GM12874 (cell line): ENCODE measurements around the gene PNPT1.
A peak's percentile ranks its signal among the peaks of the same experiment; 100 is the strongest.

Experiments
- TF ChIP-seq, protein P1 (sequence below): IDR thresholded peaks from 2 replicates; pipeline ENCODE4 v1.5.1; 2011; ENCODE audit warnings: low read depth, mild to moderate bottlenecking, control low read depth, low read length, moderate library complexity; ENCODE audit not compliant: insufficient read depth

The PNPT1 gene

DNA sequence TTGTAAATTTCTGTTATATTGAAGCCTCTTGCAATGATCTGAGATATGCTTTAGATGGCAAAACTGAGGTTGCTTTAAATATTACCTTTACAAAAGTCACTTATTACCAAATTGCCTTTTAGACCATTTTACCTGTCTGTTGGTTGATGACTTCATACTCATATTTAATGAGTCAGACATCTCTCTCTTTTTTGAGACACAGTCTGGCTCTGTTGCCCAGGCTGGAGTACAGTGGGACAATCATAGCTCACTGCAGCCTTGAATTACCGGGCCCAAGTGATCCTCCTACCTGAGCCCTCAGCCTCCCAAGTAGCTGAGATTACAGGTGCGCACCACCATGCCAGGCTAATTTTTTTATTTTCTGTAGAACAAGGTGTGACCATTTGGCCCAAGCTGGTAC is 64.7 kb downstream of the PNPT1 start:
- TF ChIP-seq, protein P1, sequence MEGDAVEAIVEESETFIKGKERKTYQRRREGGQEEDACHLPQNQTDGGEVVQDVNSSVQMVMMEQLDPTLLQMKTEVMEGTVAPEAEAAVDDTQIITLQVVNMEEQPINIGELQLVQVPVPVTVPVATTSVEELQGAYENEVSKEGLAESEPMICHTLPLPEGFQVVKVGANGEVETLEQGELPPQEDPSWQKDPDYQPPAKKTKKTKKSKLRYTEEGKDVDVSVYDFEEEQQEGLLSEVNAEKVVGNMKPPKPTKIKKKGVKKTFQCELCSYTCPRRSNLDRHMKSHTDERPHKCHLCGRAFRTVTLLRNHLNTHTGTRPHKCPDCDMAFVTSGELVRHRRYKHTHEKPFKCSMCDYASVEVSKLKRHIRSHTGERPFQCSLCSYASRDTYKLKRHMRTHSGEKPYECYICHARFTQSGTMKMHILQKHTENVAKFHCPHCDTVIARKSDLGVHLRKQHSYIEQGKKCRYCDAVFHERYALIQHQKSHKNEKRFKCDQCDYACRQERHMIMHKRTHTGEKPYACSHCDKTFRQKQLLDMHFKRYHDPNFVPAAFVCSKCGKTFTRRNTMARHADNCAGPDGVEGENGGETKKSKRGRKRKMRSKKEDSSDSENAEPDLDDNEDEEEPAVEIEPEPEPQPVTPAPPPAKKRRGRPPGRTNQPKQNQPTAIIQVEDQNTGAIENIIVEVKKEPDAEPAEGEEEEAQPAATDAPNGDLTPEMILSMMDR = no peak

DNA sequence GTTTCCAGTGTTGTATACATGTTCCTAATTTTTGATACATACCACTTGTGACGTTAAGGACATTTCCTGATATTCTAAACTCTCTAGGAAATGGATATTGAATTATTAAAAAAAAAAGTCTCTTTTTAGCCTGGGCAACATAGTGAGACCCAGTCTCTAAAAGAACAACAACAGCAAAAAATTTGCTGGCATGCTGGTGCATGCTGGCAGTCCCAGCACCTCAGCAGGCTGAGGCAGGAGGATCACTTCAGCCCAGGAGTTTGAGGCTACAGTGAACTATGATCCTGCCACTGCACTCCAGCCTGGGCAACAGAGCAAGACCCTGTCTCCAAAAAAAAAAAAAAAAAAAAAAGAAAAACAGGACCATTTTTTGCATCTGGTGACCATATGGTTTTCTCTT is 65.7 kb downstream of the PNPT1 start:
- TF ChIP-seq, protein P1 = no peak

DNA sequence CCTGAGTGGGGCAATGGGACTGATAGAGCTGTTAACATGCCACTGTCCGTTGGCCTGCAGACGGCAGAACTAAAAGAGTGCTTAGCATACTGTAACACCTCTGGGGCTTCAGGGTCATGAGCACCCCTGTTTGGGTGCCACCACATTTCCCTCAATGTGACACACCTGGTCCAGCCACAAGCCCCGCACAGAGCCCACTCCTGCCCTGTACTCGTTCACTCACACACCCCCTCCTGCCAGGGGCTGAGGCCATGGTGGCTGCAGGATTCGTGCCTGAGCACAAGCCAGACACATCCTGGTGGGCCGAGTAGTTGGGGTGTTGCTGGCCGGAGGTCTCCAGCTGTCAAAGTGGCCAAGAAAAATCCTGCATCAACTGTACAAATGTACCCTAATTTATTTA is 71.8 kb downstream of the PNPT1 start:
- TF ChIP-seq, protein P1 = no peak

DNA sequence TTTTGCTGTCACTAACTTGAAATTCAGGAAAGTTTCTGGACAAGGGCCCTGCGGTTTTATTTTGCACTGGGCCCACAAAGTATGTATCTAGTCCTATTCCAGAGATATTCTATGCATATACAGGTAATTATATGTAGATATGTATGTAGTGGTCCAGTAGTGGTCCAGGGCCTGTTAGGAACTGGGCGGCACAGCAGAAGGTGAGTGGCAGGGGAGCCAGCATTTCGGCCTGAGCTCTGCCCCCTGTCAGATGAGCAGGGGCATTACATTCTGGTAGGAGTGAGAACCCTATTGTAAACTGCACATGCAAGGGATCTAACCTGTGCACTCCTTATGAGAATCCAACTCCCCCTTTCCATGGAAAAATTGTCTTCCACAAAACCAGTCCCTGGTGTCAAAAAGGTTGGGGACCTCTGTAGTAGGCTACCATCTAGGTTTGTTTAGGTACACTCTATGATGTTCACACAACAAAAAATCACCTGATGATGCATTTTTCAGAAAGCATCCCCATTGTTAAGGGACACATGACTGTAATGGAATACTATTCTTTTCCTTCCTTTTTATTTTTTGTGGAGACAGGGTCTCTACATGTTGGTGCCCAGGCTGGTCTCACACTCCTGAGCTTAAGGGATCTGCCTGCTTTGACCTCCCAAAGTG is 73.4 kb downstream of the PNPT1 start:
- TF ChIP-seq, protein P1 = peak; percentile 61

DNA sequence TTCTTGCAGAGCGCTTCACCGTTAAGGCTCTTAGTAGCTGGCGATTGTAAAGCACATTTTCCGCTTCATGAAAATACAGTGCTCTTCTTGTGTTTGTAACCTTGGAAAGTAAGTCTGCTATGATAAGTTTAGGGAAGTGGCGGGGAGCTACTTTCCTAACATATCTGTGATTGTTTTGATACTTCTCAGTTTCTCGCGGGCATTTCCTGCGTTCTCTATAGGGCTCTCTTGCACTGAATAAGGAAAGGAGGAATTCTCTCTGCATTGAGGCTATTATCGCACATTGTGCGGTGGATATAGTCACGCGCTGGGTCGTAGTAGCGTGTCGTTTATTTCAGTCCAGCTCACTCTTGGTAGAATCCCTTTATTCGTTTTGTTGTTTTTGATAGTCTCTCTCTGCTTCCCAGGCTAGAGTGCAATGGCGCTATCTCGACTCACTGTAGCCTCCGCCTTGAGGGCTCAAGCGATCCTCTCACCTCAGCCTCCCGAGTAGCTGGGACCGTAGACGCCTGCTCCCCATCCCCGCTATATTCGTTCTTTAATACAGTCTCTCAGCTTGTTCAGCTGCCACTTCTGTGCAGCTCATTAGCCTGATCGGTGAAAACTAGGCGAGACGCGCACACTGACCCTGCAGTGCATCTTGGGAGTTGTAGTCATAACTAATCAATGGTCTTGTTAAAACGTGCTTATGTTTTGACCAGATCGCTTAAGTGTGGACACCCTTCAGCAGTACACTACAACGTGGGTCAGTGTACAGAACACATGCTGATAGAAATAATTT is 75.2 kb downstream of the PNPT1 start:
- TF ChIP-seq, protein P1 = no peak

DNA sequence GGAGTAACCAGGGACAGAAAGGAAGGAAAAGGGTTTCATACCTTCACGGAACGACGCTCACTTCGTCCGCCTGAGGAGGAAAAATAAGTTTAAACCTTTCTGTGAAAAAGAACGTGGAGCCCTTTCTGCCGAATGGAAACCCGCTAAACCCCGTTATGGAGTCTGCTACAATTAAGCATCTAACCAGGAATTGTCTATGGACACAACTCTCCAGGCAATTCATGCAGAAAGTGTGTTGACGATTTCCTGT is 75.7 kb downstream of the PNPT1 start:
- TF ChIP-seq, protein P1 = no peak

DNA sequence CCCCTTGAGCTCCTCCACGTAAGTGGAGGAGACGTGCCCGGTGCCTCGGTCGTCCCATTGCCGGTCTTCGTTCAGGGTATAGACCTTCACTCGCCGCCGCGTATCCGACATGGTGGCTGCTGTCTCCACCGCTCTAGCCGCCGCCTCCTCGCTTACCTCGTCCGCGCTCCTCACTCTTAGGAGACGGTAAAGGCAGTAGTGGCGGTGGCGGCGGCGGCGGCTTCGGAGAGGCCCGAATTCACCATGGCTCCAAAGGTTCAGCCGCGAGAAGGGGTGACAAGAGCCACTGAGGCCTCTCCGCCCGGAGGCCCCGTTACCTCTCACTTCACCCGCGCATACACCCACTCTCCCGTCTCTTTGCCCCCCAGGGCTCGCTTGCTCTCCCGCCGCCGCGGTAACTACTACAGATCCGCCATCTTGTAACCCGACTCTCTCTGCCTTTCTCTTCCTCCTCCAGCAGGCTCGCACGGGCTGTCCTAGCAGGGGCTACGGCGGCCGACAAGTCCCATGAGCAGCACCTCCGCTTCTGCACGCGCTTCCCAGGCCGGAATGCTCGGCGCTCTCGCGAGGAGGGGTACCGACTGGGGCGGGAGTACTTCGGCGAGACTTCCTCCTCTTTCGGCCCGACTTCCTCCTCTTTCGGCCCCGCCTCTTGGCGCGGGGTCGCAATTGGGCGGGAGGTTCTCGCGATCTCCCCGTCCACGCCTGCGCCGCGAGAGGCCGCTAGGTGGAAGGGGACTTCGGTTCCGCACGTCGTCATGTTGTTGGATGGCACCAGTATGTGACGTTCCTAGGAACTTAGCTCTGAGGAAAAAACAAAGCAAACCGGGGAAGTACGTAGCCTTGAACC is 76.2 kb downstream of the PNPT1 start, which contains the start of gene PPP4R3B:
TSS of gene PPP4R3B (minus strand) at position 448 of the 850 bp plus-strand sequence. CDS start at position 111, 337 bp downstream.
- TF ChIP-seq, protein P1 = peak; percentile 31; the same call in 1 of the 2 replicates
